ENCODE results near the gene MAMSTR.

MAMSTR gene

DNA sequence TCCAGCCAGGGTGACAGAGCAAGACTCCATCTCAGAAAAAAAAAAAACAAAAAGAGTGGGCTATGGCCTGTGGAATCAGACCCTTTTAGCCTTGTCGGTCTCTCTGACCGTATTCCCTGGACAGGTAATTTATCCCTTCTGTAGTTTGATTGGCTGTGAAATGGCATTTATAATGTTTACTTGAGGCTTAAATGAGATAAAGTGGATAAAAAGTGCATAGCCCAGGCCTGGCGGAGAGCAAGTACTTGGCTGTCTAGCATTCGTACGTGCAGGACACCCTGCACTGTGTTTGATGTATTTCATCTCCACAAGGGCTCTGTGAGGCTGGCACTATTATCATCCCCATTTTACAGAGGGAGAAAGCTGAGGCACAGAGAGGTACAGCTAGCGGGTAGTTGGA is 53.7 kb downstream of the MAMSTR start:
- no peak for DNase-seq (ENCODE audit: low read depth in 2 of 2)

DNA sequence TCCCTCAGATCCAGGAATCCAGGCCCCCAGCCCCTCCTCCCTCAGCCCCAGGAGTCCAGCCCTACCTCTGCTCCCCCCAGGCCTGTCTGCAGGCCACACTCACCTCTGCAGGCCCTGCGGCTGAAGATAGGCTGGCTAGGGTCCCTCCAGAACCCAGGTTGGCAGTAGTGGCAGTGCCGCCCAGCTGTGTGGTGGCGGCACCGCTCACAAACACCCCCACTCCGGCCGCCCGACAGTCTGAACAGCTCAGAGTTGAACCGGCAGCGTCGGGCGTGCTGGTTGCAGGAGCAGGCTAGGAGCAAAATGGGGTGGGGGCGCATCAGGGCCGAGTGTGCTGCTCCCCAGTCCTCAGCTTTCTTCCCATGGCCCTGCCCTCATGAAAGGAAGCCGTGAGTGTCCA is 55.0 kb downstream of the MAMSTR start:
- no peak for DNase-seq (ENCODE audit: low read depth in 2 of 2)

DNA sequence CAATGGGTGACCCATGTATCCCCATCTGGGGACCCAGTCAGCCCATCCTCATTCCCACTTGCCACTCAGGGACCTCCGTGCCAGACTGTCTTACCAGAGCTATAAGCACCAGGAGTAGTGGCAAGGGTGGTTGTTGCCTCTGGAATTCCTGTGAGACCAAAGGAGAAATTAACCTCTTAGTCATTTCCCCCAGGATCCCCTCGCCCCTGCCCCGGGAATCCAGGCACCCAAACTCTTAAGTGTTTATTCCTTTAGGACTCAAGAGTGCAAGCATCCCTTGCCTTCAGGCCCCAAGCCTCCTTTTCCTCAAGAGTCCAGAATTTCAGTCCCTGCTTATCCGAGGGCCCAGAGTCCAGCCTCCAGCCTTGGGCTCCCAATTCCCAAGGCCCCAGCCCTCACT is 55.9 kb downstream of the MAMSTR start:
- DNase-seq (ENCODE audit: low read depth in 2 of 2), result no peak
